GM12878 (cell line): Measurements from ENCODE around the gene TMEM217. TPM values are rescaled to one million over a fixed set of nuclear protein-coding genes. Genes with fewer than 3 reads are reported as not detected.

Experiments
- ATAC-seq: fragments of 200-7000 bp; cut with Tn5 transposase; 3 replicates; pipeline ENCODE4 v1.9.1; 2020; ENCODE audit warnings: mild to moderate bottlenecking, moderate library complexity
- BruUV-seq: library from RNA; stranded (reverse); fragments of 400-500 nt; replicated peaks from 2 replicates; lab custom pipeline; 2021; lab: Mats Ljungman, UMichigan
- CTCF ChIA-PET: fragments of 300-600 bp; sonication (Branson Sonifier 250); formaldehyde crosslinking; extraction: SDS; loops from one replicate; lab custom pipeline; 2021; ENCODE audit warnings: inconsistent platforms; lab: Yijun Ruan, JAX
- POLR2A ChIA-PET: fragments of 350-600 bp; formaldehyde crosslinking; extraction: SDS; loops from one replicate; lab custom pipeline; 2021; ENCODE audit warnings: inconsistent platforms; lab: Charles Lee
- RAD21 ChIA-PET: fragments of 300-600 bp; sonication (Branson Sonifier 250); formaldehyde crosslinking; loops from one replicate; lab custom pipeline; 2023; ENCODE audit warnings: antibody characterized with exemption; ENCODE audit not compliant: unreplicated experiment; lab: Charles Lee
- SMC1A ChIA-PET: fragments of 300-600 bp; sonication (Branson Sonifier 250); formaldehyde crosslinking; loops from one replicate; lab custom pipeline; 2023; ENCODE audit not compliant: unreplicated experiment, uncharacterized antibody; lab: Charles Lee
- DNase-seq: peaks from one replicate; pipeline ENCODE4 v3.0.0-alpha.2; 2011; ENCODE audit warnings: low read depth, low spot score
- FAIRE-seq: peaks from 3 replicates; lab custom pipeline; 2011; peaks lifted over from hg19 to GRCh38; lab: Jason Lieb, UNC
- H2AFZ ChIP-seq: 2 replicates; pipeline ENCODE4 v1.6.0; 2011; ENCODE audit warnings: low read depth, low read length, control low read depth; ENCODE audit not compliant: control insufficient read depth
- H3K27ac ChIP-seq: 2 replicates; pipeline ENCODE4 v1.5.1; 2011; ENCODE audit warnings: control low read depth; ENCODE audit not compliant: control insufficient read depth, insufficient read depth
- H3K27me3 ChIP-seq, 2 experiments: replicated peaks in 1 of 2; 2 replicates each; pipeline versions ENCODE4 v1.6.0 to v1.6.1; 2011; ENCODE audit warnings: low read length in 1 of 2; ENCODE audit not compliant: control insufficient read depth in 2 of 2, insufficient read depth in 2 of 2
- H3K36me3 ChIP-seq, 2 experiments: 2 replicates each; pipeline ENCODE4 v1.5.1; 2011; ENCODE audit warnings: low read length in 1 of 2; ENCODE audit not compliant: control insufficient read depth in 2 of 2, insufficient read depth in 2 of 2
- H3K4me1 ChIP-seq: 2 replicates; pipeline ENCODE4 v1.6.1; 2011; ENCODE audit warnings: mild to moderate bottlenecking, low read length, moderate library complexity, mixed read lengths; ENCODE audit not compliant: control insufficient read depth, insufficient read depth
- H3K4me2 ChIP-seq: 2 replicates; pipeline ENCODE4 v1.6.0; 2011; ENCODE audit warnings: control low read depth; ENCODE audit not compliant: control insufficient read depth, insufficient read depth
- H3K4me3 ChIP-seq: fragments of 200-600 bp; sonication (generic); 2 replicates; pipeline ENCODE4 v1.5.1; 2016
- H3K79me2 ChIP-seq: 2 replicates; pipeline ENCODE4 v1.6.0; 2011; ENCODE audit warnings: low read length; ENCODE audit not compliant: control insufficient read depth, insufficient read depth
- H3K9ac ChIP-seq: 2 replicates; pipeline ENCODE4 v1.8.0; 2011; ENCODE audit warnings: low read length, control low read depth, mixed read lengths; ENCODE audit not compliant: control insufficient read depth, insufficient read depth
- H3K9me3 ChIP-seq: replicated peaks from 3 replicates; pipeline ENCODE4 v1.5.1; 2011; ENCODE audit warnings: mild to moderate bottlenecking, low read length; ENCODE audit not compliant: control insufficient read depth, insufficient read depth
- H4K20me1 ChIP-seq: 2 replicates; pipeline ENCODE4 v1.6.0; 2011; ENCODE audit not compliant: control insufficient read depth, insufficient read depth
- EZH2 ChIP-seq: IDR thresholded peaks from 2 replicates; pipeline ENCODE4 v1.6.1; 2012; ENCODE audit warnings: low read depth, mild to moderate bottlenecking, control low read depth, inconsistent platforms, low read length, borderline replicate concordance; ENCODE audit not compliant: control insufficient read depth
- HDGF ChIP-seq: fragments of 450-650 bp; IDR thresholded peaks from 2 replicates; pipeline ENCODE4 v1.6.1; 2016; ENCODE audit warnings: antibody characterized with exemption
- WGBS: methylation state at CpG from one replicate; pipeline ENCODE4 v1.1.6; 2016; ENCODE audit warnings: low lambda C conversion rate; ENCODE audit not compliant: insufficient replicate concordance, insufficient coverage; ENCODE audit errors: missing lambda C conversion rate; 5-methylcytosine and 5-hydroxymethylcytosine counted together
- in situ Hi-C: fragments of 300-500 bp; cut with MboI; formaldehyde crosslinking; loops from 9 replicates; pipeline ENCODE4 v1.14.3; 2018; ENCODE audit warnings: mixed read lengths
- intact Hi-C: fragments of 100-400 bp; cut with micrococcal nuclease; formaldehyde crosslinking; loops from one replicate; pipeline ENCODE4 v1.14.2; 2022; ENCODE audit not compliant: unreplicated experiment
- polyA plus RNA-seq, 11 experiments: library from polyadenylated mRNA; depleted of rRNA in 4 of 11; unstranded in 6 of 11; stranded (reverse) in 5 of 11; fragments of >200 nt; fragmentation: Nextera tagmentation in 4 of 11; fragmentation: Illumina TruSeq in 1 of 11; extraction: Ambion mirVana in 4 of 11; extraction: Trizol in 1 of 11; gene quantifications; 1 replicate in 1 of 11; 2 replicates in 10 of 11; pipeline versions ENCODE4 v1.2.1 to v1.2.3, GENCODE V29; 2011 to 2016; ENCODE audit warnings: inconsistent platforms in 2 of 11, missing spikeins in 2 of 11, low read depth in 1 of 11
- total RNA-seq, 4 experiments: library from RNA; depleted of rRNA in 3 of 4; stranded (reverse); fragments of >200 nt in 3 of 4; fragmentation: Illumina TruSeq in 1 of 4; extraction: Trizol in 1 of 4; gene quantifications; 2 replicates each; pipeline versions ENCODE4 v1.2.1 to v1.2.3, GENCODE V29; 2013 to 2021
- TF ChIP-seq, protein P1 (sequence below), 3 experiments: IDR thresholded peaks in 2 of 3; conservative IDR thresholded peaks in 1 of 3; 2 replicates each; pipeline ENCODE4 v1.5.1; 2011; ENCODE audit warnings: low read depth in 3 of 3, low read length in 3 of 3, mild to moderate bottlenecking in 3 of 3, control low read depth in 2 of 3, moderate library complexity in 2 of 3, inconsistent platforms in 1 of 3, mixed read lengths in 1 of 3; ENCODE audit not compliant: control insufficient read depth in 2 of 3, insufficient read depth in 1 of 3; ENCODE audit errors: extremely low read depth in 1 of 3
- TF ChIP-seq, protein P2 (sequence below): IDR thresholded peaks from 2 replicates; pipeline ENCODE4 v1.6.1; 2011; ENCODE audit warnings: low read depth, mild to moderate bottlenecking, low read length, moderate library complexity, borderline replicate concordance; ENCODE audit errors: extremely low read depth

Gene TMEM217
- total and polyA plus RNA-seq, 10 of the 15 experiments (the other 5 are each of a cell fraction or from before 2014, with no cell fraction given): 1.3 to 4.5 (median 2.3) TPM

DNA sequence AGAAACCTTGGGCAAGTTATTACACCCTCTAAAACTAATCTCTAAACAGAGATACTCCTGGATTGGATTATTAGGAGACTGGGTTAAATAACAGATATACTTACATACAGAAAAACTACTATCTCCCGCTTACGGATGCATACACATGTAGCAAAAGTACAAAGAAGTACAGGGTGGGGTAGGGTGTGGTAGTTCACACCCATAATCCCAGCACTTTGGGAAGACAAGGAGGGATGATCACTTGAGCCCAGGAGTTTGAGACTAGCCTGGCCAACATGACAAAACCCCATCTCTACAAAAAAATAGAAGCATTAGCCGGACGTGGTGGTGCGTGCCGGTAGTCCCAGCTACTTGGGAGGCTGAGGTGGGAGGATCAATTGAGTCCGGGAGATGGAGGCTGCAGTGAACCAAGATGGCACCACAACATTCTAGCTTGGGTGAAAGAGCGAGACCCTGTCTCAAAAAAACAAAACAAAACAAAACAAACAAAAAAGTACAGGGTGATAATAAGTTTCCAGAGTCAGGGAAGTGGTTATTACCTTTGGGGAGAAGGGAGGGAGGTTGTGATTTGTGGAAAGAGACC, 79.9 kb downstream of the TMEM217 start:
- no peak overlapping the region for H3K27ac ChIP-seq
- ATAC-seq (no peak), FAIRE-seq (no peak), DNase-seq (no peak)
- peaks cover 6 to 8% of the 10 kb centered on the region in 2 experiments for H3K36me3 ChIP-seq
- H4K20me1 ChIP-seq: no peaks in the 10 kb centered on the region; the same call in 1 of the 2 replicates
- no peak overlapping the region for H3K4me2 ChIP-seq
- intact Hi-C loops: loop anchor here (10.0 kb wide), 1 partner anchor 413 kb away; no protein-coding TSS in a partner anchor
- WGBS: 96% methylated on average over 8 of the region's 8 CpGs
- ChIA-PET POLR2A (no interaction called here), CTCF (interaction anchor here (1.4 to 4.4 kb wide), 3 partner anchors 127 to 412 kb away, joined by 3 to 31 read pairs (median 12); no protein-coding TSS in a partner anchor), RAD21 (interaction anchor here (1.4 kb wide), 1 partner anchor 31 kb away, joined by 3 read pairs; no protein-coding TSS in a partner anchor), SMC1A (interaction anchor here (1.1 to 12.2 kb wide), 4 partner anchors 11 to 127 kb away, joined by 3 to 266 read pairs (median 6); no protein-coding TSS in a partner anchor)
- BruUV-seq: no TSS peak
- no peak overlapping the region for H2AFZ ChIP-seq
- H3K27me3 ChIP-seq: no peaks in the 10 kb centered on the region
- H3K9ac ChIP-seq: no peak overlapping the region
- in situ Hi-C loops: loop anchor here (10.0 kb wide), 2 partner anchors 153 to 413 kb away; no protein-coding TSS in a partner anchor
- no peaks in the 10 kb centered on the region for H3K79me2 ChIP-seq
- no peaks in the 10 kb centered on the region for H3K9me3 ChIP-seq
- H3K4me1 ChIP-seq: peaks cover 24% of the 10 kb centered on the region
- no peak overlapping the region for H3K4me3 ChIP-seq
- TF ChIP-seq EZH2 (no peak), HDGF (no peak)
- TF ChIP-seq, protein P1, sequence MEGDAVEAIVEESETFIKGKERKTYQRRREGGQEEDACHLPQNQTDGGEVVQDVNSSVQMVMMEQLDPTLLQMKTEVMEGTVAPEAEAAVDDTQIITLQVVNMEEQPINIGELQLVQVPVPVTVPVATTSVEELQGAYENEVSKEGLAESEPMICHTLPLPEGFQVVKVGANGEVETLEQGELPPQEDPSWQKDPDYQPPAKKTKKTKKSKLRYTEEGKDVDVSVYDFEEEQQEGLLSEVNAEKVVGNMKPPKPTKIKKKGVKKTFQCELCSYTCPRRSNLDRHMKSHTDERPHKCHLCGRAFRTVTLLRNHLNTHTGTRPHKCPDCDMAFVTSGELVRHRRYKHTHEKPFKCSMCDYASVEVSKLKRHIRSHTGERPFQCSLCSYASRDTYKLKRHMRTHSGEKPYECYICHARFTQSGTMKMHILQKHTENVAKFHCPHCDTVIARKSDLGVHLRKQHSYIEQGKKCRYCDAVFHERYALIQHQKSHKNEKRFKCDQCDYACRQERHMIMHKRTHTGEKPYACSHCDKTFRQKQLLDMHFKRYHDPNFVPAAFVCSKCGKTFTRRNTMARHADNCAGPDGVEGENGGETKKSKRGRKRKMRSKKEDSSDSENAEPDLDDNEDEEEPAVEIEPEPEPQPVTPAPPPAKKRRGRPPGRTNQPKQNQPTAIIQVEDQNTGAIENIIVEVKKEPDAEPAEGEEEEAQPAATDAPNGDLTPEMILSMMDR (IDR thresholded peaks at IDR 0.05 in 2 of 3, conservative IDR thresholded peaks at IDR 0.05 in 1 of 3; ENCODE audit: control insufficient read depth in 2 of 3, extremely low read depth in 1 of 3, insufficient read depth in 1 of 3, low read depth in 3 of 3, low read length in 3 of 3): no peak
- TF ChIP-seq, protein P2, sequence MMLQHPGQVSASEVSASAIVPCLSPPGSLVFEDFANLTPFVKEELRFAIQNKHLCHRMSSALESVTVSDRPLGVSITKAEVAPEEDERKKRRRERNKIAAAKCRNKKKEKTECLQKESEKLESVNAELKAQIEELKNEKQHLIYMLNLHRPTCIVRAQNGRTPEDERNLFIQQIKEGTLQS: no peak
